Stimulated activated CD4-positive, alpha-beta T cell treated with anti-CD3 and anti-CD28 coated beads, Interleukin-1b, Interleukin-23, amount 100 ng/mL, for 24 hours (primary cell): ENCODE data around the gene NISCH.
A peak's percentile ranks its signal among the peaks of the same experiment; 100 is the strongest.

ENCODE experiments used
- DNase-seq, 4 experiments: peaks; one replicate each; pipeline ENCODE4 v3.0.0-alpha.2; 2020; ENCODE audit warnings: low read depth in 4 of 4, low spot score in 1 of 4

NISCH gene

DNA sequence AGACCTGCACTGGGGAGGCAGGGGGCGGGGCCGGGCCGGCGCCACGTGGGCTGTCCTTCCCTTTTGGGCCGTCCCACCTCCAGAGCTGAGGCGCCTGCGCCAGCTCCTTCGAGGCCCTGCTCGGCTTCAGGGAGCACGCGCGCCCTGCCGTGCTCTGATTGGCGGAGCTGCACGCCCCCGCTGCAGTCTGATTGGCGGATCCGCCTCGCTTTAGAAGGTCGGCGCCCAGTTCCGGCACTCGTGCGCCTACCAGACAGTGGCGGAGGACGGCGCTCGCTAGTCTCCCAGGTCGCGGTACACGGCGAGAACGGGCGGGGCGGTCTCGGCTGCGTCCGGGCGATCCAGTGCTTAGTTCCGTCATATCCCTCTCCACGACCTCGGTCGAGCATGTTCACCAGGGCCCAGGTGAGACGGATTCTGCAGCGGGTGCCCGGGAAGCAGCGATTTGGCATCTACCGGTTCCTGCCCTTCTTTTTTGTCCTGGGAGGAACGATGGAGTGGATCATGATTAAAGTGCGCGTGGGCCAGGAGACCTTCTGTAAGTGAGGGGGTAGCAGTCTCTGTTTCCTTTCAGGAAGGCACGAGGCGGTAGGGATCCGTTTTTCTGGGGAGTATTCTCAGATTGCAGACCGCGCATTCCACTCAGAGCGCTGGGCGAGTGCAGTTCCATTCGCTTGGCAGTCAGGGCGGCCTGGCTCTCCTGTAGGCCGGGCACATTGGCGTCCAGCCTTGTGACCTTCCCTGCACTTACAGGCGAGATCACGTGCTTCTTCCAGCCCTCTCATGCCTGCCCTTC lies 81.2 kb downstream of the NISCH start, which contains the start of gene UQCC5:
Gene UQCC5 (plus strand): TSS at position 237 of the 796 bp plus-strand sequence. CDS start 151 bp downstream, at position 388.
- DNase-seq = peak; percentile 87 to 97 (median 93)

DNA sequence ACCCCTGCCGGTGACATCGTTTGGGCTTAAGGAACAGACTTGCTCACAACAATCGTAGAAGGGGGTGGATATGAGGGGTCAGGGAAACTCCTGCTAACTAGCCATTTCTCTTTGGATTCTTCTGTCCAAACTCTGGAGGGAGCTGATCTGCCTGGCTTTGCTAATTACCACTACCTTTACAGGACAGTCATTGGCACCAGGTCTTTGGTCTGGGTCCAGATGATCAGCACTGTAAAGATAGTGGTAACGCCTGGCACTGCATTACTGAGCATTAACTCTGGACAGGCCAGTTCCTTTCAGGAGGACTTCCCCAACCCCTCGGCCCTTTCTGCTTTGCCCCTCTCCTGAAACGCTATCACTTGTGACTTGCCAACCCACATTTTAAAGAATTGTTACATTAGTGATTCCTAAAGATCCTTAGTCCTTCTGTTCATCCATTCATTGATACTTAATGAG lies 81.8 kb downstream of the NISCH start:
- no peak for DNase-seq

DNA sequence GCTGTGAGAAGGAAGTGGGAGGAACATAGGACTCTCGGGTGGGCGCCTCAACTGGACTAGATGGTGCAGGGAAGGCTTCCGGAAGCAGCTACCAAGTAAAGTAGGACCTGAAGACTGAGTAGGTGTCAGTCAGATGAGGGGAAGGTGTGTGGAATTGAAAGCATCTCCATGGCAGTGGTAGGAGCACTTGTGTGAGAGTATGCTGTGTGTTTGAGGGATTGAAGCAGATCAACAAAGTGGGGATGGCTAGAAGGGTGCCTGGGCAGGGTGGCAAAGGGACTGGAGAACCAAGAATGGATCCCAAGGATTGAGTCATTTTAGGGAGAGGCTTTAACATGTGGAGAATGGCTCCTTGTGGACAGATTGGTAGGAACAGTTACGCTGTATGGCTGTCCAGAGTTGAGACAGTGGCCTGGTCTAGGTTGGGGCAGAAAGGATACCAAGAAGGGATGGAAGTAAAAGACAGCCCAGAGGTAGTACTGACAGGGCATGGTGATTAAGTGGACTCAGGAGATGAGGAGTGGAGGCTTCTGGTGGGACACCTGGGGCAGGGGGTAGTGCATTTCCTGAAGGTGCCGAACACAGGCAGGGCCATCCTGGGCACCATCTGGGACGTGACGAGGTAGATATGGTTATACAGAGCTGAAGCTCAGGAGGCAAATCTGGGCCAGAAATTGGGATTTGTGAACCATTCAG lies 82.5 kb downstream of the NISCH start:
- no peak for DNase-seq

DNA sequence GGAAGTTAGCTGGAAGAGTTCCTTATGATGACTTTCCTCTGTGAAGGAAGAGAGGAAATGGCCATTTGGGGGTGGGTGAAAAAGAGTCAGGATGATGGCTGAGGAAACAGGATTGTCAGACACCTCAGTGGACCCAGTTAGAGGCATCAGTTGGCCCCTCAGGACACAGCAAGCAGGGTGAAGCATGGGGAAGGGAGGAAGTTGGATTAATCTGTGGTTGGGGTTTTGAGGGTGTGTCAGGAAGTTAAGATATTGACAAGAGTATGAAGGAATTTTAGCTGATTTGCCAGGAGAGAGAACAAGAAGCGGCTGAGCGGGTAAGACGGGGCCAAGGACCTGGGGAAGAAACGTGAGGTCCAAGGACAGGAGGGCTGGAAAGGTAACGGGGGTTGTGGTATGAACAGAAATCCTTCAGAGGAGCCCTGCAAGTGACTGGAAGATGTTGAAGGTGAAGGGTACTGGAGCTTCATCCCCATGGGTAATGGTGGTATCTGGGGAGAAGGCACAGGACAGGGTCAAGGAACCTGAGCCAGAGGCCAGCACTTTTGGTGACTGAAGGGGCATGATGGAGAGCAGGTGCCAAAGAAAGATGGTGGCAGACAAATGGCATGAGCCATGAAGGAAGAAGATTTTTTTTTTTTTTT lies 83.7 kb downstream of the NISCH start:
- DNase-seq = no peak

DNA sequence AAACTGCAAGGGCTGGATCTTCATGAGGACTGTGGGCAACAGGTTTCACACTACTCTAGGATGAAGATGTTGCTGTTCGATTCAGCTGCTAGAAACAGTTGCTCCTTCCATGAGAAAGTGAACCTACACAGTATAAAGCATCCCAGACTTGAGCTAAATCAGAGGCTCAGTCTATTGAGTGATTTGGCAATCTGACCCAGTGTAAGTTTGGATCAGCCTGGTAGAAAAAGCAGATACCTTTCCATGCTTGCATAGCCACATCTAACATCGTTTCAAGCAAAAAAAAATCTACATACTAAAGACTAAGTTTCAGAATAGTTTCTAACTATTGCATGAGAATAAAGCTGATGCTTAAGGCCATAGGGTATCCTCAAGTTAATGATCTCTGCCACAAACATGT lies 85.6 kb downstream of the NISCH start:
- DNase-seq = no peak
